GM12873 (cell line): ENCODE data around the gene YTHDF1.

Experiments used
- CTCF ChIP-seq: IDR thresholded peaks from 2 replicates; pipeline ENCODE4 v1.5.1; 2012; ENCODE audit warnings: low read depth, mild to moderate bottlenecking, moderate library complexity, low read length, control low read depth; ENCODE audit not compliant: insufficient read depth; ENCODE audit errors: missing control alignments

YTHDF1 gene

GRCh38 chr20:63163596-63164483, 52.1 kb downstream of the YTHDF1 start:
- no peak for TF ChIP-seq CTCF

GRCh38 chr20:63163171-63163570, 52.8 kb downstream of the YTHDF1 start:
- no peak for TF ChIP-seq CTCF

- no peak for TF ChIP-seq CTCF
Observed at GRCh38 chr20:63162206-63162795, 53.6 kb downstream of the YTHDF1 start.

GRCh38 chr20:63161176-63161651, 54.7 kb downstream of the YTHDF1 start:
- TF ChIP-seq CTCF = no peak

- TF ChIP-seq CTCF = no peak
Observed at GRCh38 chr20:63160641-63161175, 55.2 kb downstream of the YTHDF1 start.

- no peak for TF ChIP-seq CTCF
Observed at GRCh38 chr20:63159826-63160640, 55.9 kb downstream of the YTHDF1 start.
